LoVo (cell line): ENCODE data around the gene KRTAP5-3.
"Not testable (repeated sequence)": the region's sequence is repeated elsewhere in the genome, so short reads cannot be mapped to it uniquely, and the experiment has no call there.

ENCODE experiments used
- DNase-seq: peaks from one replicate; pipeline ENCODE4 v3.0.0-alpha.2; 2016; ENCODE audit warnings: low spot score

KRTAP5-3 gene

DNA sequence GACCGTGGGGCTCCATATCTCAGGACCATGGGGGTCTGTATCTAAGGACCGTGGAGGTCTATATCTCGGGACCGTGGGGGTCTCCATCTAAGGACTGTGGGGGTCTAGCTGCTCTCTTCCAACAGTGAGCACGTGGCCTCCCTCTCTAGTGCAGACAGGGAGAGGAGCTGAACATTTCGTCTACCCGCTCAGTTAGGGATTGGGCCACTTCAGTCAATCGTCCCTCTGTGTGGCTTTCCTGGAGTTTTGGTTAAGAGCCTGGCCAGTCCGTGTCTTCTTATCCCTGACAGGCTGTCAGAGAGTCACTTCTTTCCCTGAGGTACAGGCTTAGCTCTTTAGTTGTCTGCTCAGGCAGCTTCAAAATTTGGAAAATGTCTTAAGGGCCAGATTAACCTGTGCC is 26.3 kb downstream of the KRTAP5-3 start:
- DNase-seq, result no peak

DNA sequence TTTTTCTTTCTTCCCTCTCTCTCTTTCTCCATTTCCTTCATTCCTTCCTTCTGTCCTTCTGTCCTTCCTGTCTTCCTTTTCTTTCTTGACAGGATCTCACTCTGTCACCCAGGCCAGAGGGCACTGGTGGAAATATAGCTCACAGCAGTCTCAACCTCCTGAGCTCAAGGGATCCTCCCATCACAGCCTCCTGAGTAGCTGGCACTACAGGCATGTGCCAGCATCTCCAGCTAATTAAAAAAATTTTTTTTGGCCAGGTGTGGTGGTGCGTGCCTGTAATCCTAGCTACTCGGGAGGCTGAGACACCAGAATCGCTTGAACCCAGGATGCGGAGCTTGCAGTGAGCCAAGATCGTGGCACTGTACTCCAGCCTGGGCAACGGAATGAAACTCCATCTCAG is 31.4 kb downstream of the KRTAP5-3 start:
- DNase-seq, result no peak

DNA sequence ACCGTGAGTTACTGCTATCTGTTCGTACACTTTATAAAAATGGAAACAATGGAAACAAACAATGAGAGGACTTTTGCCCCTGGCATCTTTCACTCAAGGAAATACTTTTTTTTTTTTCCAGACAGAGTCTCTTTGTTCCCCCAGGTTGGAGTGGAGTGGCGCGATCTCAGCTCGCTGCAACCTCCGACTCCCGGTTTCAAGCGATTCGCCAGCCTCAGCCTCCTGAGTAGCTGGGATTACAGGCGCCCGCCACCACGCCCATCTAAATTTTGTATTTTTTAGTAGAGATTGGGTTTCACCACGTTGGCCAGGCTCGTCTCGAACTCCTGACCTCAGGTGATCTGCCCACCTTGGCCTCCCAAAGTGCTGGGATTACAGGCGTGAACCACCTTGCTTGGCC is 32.5 kb downstream of the KRTAP5-3 start:
- not testable (repeated sequence) for DNase-seq

DNA sequence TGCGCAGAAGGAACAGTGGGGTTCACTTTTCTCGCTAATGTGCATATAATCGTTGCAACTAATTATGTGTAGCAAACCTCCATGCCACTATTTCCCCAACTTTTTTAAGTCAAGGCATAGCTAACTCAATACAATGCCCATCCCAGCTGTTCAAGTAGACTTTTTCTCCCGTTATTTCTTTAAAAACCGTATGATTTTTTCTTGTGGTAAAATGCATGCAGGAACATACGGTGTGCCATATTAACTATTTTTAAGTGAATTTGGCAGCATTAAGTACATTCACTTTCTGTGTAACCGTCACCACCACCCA is 33.4 kb downstream of the KRTAP5-3 start:
- no peak for DNase-seq

DNA sequence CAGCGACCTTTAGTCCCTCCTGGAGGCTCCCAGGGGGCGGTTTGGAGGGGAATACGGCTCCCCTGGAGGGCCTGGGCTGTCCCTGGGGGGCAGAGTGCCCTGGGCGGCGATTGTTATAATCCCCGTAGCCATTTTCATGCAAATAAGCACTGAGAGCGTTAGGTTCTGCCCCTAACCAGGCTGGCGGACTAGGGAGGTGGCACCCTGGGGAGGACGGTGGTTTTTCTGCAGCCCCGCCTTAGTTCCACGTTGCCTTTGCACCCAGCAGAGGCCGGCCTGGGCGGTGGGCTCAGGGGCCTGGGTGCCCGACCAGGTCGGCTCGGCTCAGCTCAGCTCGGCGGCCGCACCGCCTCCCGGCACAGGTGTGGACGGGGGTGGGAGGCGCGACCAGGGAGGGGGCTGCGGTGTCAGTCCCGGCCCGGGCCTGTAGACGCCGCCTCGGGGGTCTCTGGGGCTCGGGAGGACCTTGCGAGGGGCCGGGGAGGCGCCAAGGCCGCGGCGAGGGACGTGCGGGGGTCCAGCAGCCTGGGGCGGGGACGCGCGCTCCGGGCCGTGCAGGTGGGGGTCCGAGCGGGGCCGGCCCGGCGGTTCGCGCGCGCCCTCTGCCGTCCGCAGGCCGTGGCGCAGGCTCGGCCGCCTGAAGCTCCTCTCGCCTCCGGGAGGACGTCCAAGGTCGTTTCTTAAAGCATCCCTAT is 33.9 kb downstream of the KRTAP5-3 start:
- peak; percentile 67 for DNase-seq

DNA sequence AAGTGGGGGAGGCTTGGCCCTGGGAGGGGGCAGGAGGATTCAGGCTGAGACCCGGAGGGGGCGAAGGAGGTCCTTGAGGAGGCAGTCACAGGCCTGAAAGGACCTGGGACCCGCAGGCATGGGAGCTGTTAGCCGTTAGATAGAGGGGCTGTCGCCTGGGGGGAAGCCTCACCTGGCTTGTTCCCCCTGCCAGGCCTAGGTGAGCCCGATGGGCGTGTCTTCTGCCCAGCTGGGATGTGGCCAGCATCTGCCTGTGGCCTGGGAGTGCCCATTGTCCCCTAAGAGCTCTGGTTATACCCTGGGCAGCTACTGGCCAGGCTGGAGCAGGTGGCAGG is 34.4 kb downstream of the KRTAP5-3 start:
- DNase-seq, result peak; percentile 63

DNA sequence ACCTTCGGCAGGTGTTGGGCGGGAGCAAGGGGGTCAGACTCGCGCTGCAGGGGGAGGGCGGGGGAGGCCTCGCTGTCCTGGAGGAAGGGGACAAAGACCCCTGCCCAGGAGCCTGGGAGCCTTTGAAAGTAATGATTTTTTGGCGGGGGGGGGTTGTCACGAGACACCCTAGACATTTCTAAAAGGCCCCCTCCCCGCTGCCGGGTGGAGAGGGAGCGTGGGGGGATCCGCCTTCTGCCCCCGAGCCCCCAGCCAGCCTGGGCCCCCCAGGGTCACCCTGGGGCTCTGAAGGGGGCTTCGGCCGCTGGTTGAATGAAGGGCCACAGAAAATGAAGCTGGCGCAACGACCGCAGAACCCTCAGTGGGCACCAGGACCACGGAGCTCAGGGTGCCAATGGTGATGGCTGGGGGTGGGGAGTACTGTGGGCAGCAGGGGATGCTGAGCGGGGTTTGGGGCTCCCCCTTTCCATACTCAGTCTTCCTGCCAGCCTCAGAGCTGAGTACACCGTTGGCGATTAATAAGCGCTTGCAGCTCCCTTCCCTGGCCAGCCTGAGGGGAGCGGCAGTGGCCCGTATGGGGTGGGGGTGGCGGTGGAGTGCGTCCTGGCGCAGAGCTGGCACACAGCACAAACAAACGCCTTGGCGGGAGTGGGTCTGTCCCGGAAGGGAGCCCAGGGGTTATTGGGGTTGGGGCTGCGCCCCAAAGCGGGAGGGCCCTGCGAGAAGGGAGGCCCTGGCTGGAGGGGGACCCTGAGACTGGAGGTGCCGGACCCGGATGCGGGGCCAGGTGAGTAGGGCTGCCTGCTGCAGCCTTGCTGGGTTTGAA is 35.0 kb downstream of the KRTAP5-3 start:
- DNase-seq, result no peak

DNA sequence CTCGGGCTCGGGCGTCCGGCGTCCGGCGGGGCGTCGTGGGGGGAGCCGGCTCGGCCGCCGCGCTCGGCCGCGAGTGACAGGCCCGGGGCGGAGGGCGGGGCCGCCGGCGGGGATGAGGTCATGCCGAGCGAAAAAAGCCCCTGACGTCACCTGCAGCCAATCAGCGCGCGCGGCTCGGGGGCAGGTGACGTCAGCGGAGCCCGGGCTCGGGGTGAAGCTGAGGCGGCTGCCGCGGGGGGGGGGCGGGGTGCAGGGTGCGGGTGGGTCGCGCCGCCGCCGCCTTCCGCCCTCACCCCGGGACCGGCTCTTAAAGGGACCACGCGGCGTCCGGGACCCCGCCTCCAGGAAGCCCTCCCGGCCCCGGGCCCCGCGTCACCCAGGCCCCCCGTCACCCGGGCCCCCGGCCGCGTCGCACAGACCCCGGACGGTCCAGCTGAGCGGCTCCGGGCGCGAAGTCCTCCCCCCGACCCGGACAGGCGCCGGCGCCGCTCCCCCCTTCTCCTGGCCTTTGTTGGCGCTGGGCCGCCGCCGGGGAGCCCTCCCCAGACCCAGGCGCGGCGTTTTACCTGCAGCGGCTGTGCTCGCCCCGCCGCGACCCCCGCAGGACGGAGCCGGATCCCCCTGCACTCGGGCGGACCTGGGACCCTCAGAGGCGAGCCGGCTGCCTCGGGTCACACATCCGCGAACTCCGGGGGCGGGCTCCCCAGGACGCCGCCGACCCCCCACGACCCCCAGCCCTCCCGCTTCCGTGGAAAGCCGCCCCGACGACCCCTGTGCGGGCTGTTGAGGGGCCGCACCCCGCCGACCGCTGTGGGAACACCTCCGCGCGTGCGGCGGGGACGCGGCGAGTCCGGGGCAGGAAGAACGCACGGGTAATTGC is 35.8 kb downstream of the KRTAP5-3 start, which contains the start of gene DUSP8:
Gene DUSP8, minus strand, starts transcription at position 75 of the 880 bp plus-strand sequence. CDS start 6,445 bp downstream, outside the sequence.
- DNase-seq, result peak; percentile 95

DNA sequence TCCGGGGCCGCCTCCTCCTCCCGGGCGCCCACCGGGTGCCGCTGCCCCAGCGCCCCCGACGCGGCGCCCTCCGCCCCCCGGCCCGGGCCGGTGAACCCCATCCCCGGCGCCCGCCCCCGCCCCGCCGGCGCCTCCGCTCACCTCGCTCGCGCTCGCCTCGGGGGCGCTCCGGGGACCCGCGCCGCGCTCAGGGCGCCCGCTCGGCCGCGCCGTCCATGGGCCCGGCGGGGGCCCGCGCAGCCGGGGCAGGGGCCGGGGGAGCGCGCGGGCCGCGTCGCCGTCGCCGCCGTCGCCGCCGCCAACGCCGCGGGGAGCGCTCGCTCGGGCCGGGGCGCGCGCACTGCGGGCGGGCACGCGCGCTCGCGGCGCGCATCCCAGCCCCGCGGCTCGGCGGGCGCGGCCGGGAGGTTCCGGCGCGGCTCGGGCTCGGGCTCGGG is 36.5 kb downstream of the KRTAP5-3 start:
- no peak for DNase-seq

DNA sequence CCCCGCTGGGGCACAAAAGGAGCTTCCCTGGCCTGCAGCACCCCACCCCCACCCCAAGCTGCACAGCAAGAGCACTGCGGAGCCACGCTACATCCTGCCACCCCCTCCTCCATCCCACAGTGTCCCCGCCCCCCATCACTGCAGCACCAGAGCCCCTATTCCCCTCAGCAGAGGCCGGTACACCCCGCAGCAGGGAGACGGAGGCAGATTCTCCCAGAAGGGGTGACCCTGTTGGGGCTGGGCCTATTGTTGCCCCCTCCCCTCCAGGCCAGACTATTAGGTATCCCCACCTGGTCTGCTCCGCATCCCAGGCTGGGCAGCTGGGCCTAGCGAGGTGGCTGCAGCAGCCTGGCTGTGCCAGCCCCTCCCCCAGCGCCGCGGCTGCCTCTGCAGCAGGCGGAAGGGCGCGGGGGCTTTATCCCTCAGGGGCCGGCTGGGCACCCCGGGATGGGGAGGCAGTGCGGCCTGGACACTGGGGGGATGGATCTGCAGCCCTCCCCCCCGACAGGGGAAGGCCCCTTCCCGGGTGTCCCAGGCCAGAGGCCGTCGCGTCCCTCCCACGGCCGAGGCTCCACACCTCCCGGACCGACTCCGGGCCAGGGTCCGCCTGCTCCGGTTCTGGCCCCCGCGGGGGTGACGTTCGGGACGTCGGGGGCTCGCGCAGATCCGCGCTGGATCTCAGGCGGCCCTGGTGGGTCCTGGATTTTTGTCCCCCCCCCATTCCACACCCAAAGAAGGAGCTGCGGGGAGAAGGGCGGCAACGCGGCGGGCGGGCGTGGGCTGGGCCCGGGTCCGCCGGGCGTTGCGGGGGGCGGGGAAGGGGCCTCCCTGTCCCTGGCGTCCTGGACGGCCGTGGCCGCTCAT is 37.1 kb downstream of the KRTAP5-3 start:
- no peak for DNase-seq

DNA sequence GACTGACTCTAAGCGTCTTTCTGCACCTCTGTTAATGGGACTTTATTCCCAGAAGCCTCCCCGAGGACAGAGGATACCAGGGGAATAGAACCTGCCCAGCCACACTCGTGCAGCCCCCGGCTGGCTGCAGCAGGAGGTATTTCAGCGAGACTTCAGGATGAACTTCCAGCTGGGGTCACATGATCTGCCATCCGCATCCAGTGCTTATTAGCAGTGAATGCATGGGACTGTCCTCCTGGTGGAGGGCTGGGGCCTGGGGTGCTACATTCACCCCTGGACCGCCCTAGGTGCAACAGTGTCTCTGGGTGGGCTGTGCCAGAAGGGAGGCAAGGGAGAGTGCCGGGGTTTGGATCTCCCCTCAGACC is 37.8 kb downstream of the KRTAP5-3 start:
- DNase-seq, result no peak

DNA sequence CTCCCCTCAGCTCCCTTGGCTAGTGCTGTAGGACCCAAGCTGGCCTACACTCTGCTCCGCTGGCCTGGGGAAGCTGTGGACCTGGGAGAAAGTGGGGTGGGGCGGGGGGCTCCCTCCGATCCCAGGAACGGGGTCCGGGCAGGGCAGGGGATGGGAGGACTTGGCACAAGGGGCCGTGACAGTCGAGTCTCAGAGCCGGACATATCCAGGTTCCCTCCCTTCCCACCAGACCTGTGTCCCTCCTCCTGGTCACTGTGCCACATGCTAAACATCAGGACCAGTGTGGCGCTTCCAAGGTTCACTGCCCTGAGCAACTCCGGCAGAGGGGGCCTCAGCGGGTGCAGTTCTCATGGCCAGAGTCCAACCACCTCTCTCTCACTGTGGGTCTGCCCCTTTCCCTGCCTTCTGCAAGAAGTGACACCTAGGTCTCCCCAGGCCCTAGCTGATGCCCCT is 38.2 kb downstream of the KRTAP5-3 start:
- DNase-seq, result no peak

DNA sequence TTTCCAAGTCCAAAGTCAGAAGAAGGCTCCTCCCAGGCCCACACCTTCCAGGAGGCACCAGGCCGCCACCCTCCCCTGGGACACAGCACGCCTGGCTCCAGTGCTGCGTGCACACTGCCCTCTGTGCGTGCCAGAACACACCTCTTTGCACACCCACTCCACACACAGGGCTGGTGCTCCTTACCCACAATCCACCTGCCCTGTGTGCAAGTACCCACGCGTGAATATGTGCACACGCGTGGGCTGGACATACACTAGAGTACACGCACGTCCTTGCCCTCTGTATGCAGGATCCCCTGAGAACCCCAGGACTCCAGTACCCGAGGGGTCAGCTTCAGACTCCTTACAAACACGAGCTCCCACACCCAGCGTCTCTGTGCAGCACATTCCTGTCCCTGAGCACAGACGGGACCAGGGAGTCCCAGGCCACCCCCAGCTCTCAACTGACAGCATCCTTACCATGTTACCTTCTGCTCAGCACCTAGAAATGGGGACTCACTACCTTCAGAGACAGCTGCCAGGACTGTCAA is 38.9 kb downstream of the KRTAP5-3 start:
- DNase-seq, result no peak

DNA sequence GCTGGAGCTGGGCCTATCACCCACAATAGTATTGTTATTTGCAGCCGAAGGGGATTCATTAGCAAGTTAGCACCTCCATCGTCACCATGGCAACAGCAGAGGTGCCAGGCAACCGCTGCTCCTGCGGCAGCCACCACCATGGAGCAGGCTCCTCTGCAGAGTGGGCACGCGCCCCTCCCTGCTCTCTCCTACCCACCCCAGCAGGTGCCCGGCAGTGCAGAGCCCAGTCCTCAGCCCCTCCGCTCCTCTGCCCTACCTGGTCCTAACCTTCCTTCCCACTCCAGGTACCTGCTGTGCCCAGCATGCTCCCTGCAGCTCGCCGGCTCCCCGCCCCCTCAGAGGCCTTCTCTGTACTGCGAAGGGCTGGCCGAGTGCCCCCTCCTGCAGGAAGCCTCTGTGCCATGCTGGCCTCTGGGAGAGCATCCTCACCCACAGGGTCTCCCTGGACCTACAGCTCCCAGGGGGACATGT is 39.8 kb downstream of the KRTAP5-3 start:
- no peak for DNase-seq

DNA sequence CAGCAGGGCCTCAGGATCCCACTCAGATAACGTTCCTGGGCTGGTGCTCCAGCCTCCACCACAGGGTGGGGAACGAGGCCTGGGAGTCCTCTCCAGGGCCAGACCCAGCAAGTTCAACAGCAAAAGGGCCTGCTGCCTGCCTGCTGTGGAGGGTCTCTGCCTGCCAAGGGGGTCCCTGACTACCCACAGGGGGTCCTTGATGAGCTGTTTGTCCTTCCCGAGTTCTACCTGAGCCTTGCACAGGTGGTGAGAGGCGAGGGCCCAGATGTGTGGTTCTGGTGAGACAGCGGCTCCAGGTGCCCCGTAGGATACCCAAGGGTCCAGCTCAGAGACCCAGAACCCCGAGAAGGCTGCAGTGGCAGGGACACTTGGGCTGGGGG is 40.6 kb downstream of the KRTAP5-3 start:
- no peak for DNase-seq

DNA sequence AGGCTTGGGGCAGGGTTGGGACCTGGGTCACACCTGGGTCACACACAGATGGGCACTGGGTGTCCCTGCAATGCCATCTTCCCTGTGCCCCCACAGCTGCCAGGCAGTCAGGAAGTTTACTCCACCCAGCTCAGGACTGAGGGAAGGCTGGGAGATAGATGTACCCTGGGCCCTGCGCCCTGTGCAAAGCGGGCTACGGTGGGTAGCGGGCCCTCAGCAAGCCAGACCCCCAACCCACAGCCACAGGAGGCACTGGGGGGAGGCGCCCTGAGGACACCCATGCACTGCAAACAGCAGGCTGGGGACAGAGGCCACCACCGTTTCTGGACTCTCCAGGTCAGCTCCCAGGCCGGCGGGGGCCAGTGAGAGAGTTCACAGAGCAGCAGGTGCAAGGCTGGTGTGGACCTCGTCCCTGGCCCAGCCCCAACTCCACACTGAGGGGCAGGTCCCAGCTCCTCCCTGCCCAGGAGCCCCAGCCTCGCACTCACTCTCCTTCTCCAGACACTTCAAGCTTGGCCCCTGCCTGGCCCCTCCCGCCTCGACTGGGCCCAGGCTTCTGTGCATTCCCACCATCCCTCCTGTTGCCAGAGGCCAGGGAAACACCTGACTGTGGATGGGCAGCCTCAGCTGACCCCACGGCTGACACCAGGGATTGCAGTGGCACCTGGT is 41.1 kb downstream of the KRTAP5-3 start:
- no peak for DNase-seq

DNA sequence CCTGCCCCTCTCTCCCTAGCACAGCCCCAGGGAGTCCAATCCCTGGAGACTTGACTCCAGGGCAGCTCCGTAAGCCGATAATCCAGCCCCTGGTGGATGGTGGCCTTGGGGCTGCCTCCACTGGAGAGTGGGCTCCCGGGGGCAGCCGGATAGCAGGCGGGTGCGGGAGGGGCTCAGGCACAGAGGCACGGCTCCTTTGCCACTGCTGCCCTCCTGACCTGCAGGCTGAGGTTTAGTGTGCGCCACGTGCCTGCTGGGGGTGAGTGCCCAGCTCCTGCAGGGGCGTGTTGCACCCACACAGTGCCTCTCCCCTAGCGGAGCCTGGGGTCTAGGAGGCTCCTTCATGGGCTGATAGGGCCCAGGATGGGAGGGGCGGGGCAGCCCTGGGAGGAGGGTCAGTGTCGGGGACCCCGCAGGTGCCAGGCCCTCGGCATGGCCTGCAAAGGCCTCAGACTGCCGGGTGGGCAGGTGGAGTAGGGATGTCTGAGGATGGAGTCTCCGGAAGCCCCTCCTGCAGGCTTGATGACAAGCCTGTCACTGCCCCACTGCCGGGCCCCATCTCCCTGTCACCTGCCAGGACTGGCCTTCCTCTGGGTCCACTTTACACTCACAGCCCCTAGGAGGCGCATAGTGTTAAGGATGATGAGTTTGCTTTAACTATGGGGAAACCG is 41.7 kb downstream of the KRTAP5-3 start:
- DNase-seq, result no peak

DNA sequence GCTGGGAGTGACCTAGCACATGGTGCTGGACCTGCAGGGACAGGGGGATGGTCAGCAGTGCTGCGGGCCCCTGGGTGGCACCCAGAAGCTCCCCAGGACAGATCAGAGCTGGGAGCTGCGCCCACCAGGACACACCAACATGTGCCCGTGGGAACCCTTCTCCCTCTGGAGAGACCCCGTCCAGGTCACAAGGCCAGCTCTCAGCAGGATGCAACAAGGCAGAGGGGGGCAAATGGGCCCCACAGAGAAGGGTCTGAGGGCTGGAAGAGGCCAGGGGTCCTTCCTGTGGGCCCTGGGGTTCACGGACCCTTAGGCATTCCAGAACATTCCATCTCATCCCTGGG is 42.4 kb downstream of the KRTAP5-3 start:
- DNase-seq, result no peak

DNA sequence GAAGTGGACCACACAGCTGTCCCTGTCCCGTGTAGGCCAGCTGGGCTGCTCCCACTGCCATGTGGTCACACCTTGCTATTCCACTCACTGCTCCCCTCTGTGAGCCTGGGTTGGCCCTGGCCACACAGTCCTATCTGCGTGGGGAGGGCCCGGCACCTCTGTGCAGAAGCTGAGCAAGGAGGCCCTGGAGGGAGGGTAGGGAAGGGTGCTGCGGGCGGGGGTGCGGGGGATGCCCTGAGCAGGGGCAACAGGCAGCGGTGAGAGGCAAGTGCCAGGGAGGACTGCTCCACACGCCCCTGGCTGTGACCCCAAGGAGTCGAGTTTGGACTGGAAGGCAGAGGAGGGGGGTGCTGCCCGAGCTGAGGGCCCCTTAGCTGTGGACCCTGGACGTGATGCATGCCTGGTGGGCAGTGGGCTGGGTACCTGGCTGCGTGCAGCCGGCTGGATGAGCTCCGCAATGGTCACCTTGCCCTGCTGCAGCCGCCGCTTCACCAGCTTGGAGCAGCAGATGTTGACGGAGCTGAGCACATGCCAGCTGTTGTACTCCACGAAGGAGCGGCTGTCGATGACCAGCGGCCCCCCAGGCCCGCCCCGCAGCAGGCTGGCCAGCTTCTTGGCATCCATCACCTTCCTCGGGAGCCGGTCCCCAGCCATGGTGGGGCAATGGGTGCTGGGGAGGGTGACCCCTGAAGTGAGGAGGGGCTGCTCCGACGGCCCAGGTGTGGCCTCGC is 42.9 kb downstream of the KRTAP5-3 start:
- no peak for DNase-seq
